ENCODE results near the gene VMAC.

VMAC gene

GRCh38 chr19:5953680-5954213 is 49.1 kb downstream of the VMAC start:
- H3K4me1 ChIP-seq (ENCODE audit: control insufficient read depth, insufficient read depth, low read length): peaks cover 71% of the 10 kb centered on the region
- H3K9ac ChIP-seq (ENCODE audit: low read depth, low read length): no peak overlapping the region

GRCh38 chr19:5954293-5954692 is 49.6 kb downstream of the VMAC start:
- no peak overlapping the region for H3K9ac ChIP-seq (ENCODE audit: low read depth, low read length)
- peaks cover 70% of the 10 kb centered on the region for H3K4me1 ChIP-seq (ENCODE audit: control insufficient read depth, insufficient read depth, low read length)
- no peaks in the 10 kb centered on the region for H3K9me3 ChIP-seq (ENCODE audit: control insufficient read depth, insufficient read depth, low read length)
- no peak overlapping the region for H3K4me3 ChIP-seq (ENCODE audit: low read depth, low read length)
- no peaks in the 10 kb centered on the region for H3K27me3 ChIP-seq (ENCODE audit: control insufficient read depth, insufficient read depth, low read length)
- peaks cover 6% of the 10 kb centered on the region for H3K36me3 ChIP-seq (ENCODE audit: control insufficient read depth, insufficient read depth, low read length)

More at GRCh38 chr19:5953680-5954213, 49.1 kb downstream of the VMAC start:
- no peaks in the 10 kb centered on the region for H3K27me3 ChIP-seq (ENCODE audit: control insufficient read depth, insufficient read depth, low read length)
- H3K36me3 ChIP-seq (ENCODE audit: control insufficient read depth, insufficient read depth, low read length): peaks cover 6% of the 10 kb centered on the region
- H3K4me3 ChIP-seq (ENCODE audit: low read depth, low read length): no peak overlapping the region
- H3K9me3 ChIP-seq (ENCODE audit: control insufficient read depth, insufficient read depth, low read length): no peaks in the 10 kb centered on the region

GRCh38 chr19:5955636-5955935 is 50.9 kb downstream of the VMAC start:
- no peaks in the 10 kb centered on the region for H3K36me3 ChIP-seq (ENCODE audit: control insufficient read depth, insufficient read depth, low read length)
- H3K27me3 ChIP-seq (ENCODE audit: control insufficient read depth, insufficient read depth, low read length): no peaks in the 10 kb centered on the region
- no peaks in the 10 kb centered on the region for H3K9me3 ChIP-seq (ENCODE audit: control insufficient read depth, insufficient read depth, low read length)
- no peak overlapping the region for H3K9ac ChIP-seq (ENCODE audit: low read depth, low read length)
- peaks cover 66% of the 10 kb centered on the region for H3K4me1 ChIP-seq (ENCODE audit: control insufficient read depth, insufficient read depth, low read length)
- no peak overlapping the region for H3K4me3 ChIP-seq (ENCODE audit: low read depth, low read length)

- no peaks in the 10 kb centered on the region for H3K27me3 ChIP-seq (ENCODE audit: control insufficient read depth, insufficient read depth, low read length)
- H3K9ac ChIP-seq (ENCODE audit: low read depth, low read length): no peak overlapping the region
- no peak overlapping the region for H3K4me3 ChIP-seq (ENCODE audit: low read depth, low read length)
- no peaks in the 10 kb centered on the region for H3K36me3 ChIP-seq (ENCODE audit: control insufficient read depth, insufficient read depth, low read length)
- H3K4me1 ChIP-seq (ENCODE audit: control insufficient read depth, insufficient read depth, low read length): peaks cover 60% of the 10 kb centered on the region
- no peaks in the 10 kb centered on the region for H3K9me3 ChIP-seq (ENCODE audit: control insufficient read depth, insufficient read depth, low read length)
Observed at GRCh38 chr19:5956323-5956722, 51.7 kb downstream of the VMAC start.

- no peak overlapping the region for H3K4me3 ChIP-seq (ENCODE audit: low read depth, low read length)
- H3K4me1 ChIP-seq (ENCODE audit: control insufficient read depth, insufficient read depth, low read length): peaks cover 56% of the 10 kb centered on the region
- no peaks in the 10 kb centered on the region for H3K27me3 ChIP-seq (ENCODE audit: control insufficient read depth, insufficient read depth, low read length)
- no peaks in the 10 kb centered on the region for H3K36me3 ChIP-seq (ENCODE audit: control insufficient read depth, insufficient read depth, low read length)
- H3K9me3 ChIP-seq (ENCODE audit: control insufficient read depth, insufficient read depth, low read length): no peaks in the 10 kb centered on the region
- no peak overlapping the region for H3K9ac ChIP-seq (ENCODE audit: low read depth, low read length)
Observed at GRCh38 chr19:5956728-5957127, 52.1 kb downstream of the VMAC start.

- Histone ChIP-seq H3K4me1 (ENCODE audit: control insufficient read depth, insufficient read depth, low read length) (peaks cover 51% of the 10 kb centered on the region), H3K36me3 (ENCODE audit: control insufficient read depth, insufficient read depth, low read length) (no peaks in the 10 kb centered on the region), H3K4me3 (ENCODE audit: low read depth, low read length) (no peak overlapping the region), H3K27me3 (ENCODE audit: control insufficient read depth, insufficient read depth, low read length) (no peaks in the 10 kb centered on the region), H3K9ac (ENCODE audit: low read depth, low read length) (no peak overlapping the region), H3K9me3 (ENCODE audit: control insufficient read depth, insufficient read depth, low read length) (no peaks in the 10 kb centered on the region)
Observed at GRCh38 chr19:5957170-5957569, 52.5 kb downstream of the VMAC start.

- peaks cover 41% of the 10 kb centered on the region for H3K4me1 ChIP-seq (ENCODE audit: control insufficient read depth, insufficient read depth, low read length)
- no peaks in the 10 kb centered on the region for H3K36me3 ChIP-seq (ENCODE audit: control insufficient read depth, insufficient read depth, low read length)
- H3K9me3 ChIP-seq (ENCODE audit: control insufficient read depth, insufficient read depth, low read length): no peaks in the 10 kb centered on the region
- no peaks in the 10 kb centered on the region for H3K27me3 ChIP-seq (ENCODE audit: control insufficient read depth, insufficient read depth, low read length)
- no peak overlapping the region for H3K9ac ChIP-seq (ENCODE audit: low read depth, low read length)
- H3K4me3 ChIP-seq (ENCODE audit: low read depth, low read length): no peak overlapping the region
Observed at GRCh38 chr19:5958074-5958850, 53.6 kb downstream of the VMAC start.

- no peak overlapping the region for H3K4me3 ChIP-seq (ENCODE audit: low read depth, low read length)
- no peaks in the 10 kb centered on the region for H3K9me3 ChIP-seq (ENCODE audit: control insufficient read depth, insufficient read depth, low read length)
- no peak overlapping the region for H3K9ac ChIP-seq (ENCODE audit: low read depth, low read length)
- no peaks in the 10 kb centered on the region for H3K36me3 ChIP-seq (ENCODE audit: control insufficient read depth, insufficient read depth, low read length)
- H3K27me3 ChIP-seq (ENCODE audit: control insufficient read depth, insufficient read depth, low read length): no peaks in the 10 kb centered on the region
- H3K4me1 ChIP-seq (ENCODE audit: control insufficient read depth, insufficient read depth, low read length): peaks cover 37% of the 10 kb centered on the region
Observed at GRCh38 chr19:5958851-5959122, 54.1 kb downstream of the VMAC start.

GRCh38 chr19:5959260-5960004 is 54.8 kb downstream of the VMAC start:
- H3K27me3 ChIP-seq (ENCODE audit: control insufficient read depth, insufficient read depth, low read length): no peaks in the 10 kb centered on the region
- H3K4me3 ChIP-seq (ENCODE audit: low read depth, low read length): no peak overlapping the region
- peak overlapping the region; percentile 4 for H3K9ac ChIP-seq (ENCODE audit: low read depth, low read length)
- H3K4me1 ChIP-seq (ENCODE audit: control insufficient read depth, insufficient read depth, low read length): peaks cover 31% of the 10 kb centered on the region
- no peaks in the 10 kb centered on the region for H3K9me3 ChIP-seq (ENCODE audit: control insufficient read depth, insufficient read depth, low read length)
- no peaks in the 10 kb centered on the region for H3K36me3 ChIP-seq (ENCODE audit: control insufficient read depth, insufficient read depth, low read length)

Data from iPS-15b (cell line).